Endothelial cell of hepatic sinusoid (primary cell): ENCODE data around the gene HSPA4.
"Not testable (repeated sequence)": the region's sequence is repeated elsewhere in the genome, so short reads cannot be mapped to it uniquely, and the experiment has no call there.

ENCODE experiments used
- in situ Hi-C: cut with HindIII; loops from 2 replicates; pipeline ENCODE4 v1.10.0; 2017; ENCODE audit warnings: low sequenced_read_pairs

Gene HSPA4

DNA sequence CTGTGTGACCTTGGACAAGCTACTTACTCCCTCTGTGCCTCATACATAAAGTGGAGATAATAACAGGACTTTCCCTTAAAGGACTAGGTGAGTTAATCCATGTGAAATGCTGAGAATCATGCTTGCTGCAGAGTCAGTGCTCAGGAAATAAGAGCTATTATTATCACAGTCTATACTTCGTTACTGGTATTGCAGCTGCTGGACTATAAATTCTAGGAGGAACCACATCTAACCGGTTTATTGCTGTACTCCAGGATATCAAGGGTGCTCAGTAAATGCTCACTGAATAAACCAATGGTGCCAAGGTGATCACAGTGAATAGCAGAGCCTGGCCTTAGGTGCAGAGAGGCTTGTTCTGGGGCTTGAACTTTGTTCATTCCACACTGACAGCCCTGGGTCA lies 69.3 kb downstream of the HSPA4 start:
- in situ Hi-C loops = no loop called here

DNA sequence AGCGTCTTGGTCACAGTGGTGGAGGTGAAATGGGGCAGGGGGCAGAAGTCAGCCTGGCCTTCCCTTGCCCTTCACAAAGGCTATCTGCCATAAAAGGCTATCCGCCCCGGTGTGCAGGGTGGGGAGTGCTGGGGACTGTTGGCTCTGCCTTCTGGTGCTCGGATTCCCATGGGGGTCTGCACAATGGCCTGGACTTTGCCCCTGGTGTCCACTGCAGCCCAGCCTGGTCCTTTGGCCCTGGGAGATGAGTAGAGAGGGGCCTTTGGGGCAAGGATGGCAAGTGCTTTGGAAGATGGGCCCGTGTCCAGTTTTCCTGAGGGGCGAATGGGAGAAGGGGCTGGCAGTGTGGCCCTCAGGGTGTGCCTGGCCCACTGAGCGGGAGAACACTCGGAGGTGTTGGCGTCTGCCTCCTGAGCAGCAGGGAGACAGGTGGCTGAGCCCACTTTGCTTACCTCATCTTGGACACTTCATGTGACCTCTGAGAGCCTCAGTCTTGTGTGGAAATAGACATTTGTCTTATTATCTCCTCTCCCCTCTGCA lies 69.9 kb downstream of the HSPA4 start:
- in situ Hi-C loops = no loop called here

DNA sequence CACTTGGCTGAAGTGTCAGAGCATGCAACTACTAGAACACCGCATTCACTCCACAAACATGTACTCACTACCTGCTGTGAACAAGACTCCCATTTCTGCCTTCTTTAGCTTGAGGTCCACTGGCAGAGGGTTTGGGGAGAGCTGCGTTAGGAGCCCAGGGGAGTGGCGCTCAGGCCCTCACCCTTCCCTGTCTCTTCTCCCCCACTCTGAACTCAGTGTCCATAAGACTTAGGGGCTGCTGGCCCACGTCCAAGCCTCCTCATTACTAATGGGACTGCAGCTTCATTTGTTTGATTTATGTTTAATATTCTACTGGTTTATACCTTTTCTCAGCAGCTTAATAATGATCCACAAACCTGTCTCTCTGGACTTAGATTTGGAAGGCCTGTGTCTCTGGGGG lies 70.9 kb downstream of the HSPA4 start:
- in situ Hi-C loops = no loop called here

DNA sequence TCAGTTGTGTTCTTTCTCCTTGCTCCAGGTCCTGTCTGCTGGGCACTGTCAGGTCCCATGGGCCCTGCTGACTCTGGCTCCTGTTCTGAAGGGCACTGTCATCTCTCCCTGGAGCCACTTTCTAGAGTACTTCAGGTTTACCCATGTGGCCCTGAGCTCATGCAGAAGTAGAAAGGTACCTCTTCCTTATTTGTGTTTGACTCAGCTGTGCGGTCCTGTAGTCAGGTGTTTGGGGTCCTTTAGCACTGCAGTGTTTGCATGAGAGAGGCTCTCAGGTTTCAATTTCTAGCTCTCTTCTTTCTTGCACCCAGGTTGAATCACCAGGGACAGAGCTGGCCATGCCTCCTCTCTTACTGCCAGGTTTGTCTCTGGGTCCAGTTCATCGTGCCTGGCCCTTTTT lies 71.5 kb downstream of the HSPA4 start:
- in situ Hi-C loops = no loop called here

DNA sequence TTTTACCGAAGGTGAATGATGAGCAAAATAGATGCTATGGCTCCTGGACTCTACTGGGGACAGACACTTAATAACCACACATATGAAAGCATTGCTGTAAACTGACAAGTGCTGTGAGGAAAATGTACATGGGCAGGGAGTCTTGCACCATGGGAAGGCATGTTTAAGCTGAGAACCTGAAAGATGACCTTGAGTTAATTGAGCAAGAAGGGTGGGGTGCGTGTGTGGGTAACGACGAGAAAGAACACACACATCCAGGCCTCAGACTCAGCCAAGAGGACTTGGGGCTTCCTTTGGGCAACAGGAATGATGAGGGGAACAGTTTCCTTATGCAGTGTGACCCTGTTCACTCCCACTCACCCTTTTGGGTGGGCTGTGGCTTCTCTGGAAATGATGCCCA lies 73.1 kb downstream of the HSPA4 start:
- in situ Hi-C loops = no loop called here

DNA sequence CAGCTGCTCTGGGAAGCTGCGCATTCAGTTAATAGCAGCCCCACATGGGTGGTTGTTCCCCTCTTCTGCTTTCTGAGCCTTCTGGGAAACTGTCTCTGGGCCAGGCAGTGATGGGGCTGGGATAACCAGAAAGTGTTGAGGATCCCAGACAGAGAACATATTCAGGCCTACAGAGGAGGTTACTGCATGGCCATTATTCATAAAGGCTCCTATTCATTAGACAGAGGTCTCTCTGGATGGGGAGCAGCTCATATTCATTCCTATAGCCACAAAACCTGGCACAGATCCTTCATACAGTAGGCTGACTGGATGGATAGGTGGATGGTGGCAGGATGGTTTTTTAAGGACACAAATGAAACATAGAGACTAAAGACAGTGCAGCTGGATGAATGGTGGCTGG lies 76.3 kb downstream of the HSPA4 start:
- in situ Hi-C loops = no loop called here

DNA sequence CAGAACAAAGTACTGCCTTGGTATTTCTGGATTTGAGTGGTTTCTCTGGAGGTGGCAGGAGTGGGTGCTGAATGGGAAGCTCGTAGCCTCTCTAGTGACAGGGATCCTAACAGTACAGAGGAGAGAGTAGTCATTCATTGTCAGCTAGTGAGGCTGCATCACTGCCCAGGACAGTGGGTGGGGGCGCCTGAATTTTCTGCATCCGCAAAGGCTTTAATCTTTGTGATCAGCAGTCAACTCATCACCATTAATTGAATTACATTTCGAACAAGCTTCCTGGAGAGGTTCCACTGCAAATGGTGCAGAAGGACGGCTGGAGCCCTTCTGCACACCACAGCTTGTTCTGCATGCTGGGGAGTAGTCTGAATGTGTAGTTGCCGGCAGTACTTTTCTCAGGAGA lies 77.5 kb downstream of the HSPA4 start:
- in situ Hi-C loops = no loop called here

DNA sequence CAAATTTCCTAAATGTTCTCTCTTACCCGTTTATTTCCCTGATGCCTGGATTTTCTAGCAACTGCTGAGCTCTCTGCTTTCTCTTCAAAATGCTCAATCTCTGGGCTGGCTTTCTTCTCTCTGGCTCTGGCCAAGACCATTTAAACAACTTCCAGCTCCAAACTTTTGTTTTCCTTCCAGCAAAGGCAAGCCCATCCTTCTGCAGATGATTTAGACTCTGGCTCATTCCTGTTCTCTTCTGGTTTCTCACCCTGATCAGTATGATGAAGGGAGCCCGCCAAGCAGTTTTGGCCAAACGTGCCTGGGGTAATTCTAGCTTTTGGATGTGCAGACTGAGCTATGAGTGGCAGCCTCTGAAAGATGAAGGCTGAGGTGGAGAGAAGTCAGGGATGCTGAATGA lies 78.1 kb downstream of the HSPA4 start:
- in situ Hi-C loops = no loop called here

DNA sequence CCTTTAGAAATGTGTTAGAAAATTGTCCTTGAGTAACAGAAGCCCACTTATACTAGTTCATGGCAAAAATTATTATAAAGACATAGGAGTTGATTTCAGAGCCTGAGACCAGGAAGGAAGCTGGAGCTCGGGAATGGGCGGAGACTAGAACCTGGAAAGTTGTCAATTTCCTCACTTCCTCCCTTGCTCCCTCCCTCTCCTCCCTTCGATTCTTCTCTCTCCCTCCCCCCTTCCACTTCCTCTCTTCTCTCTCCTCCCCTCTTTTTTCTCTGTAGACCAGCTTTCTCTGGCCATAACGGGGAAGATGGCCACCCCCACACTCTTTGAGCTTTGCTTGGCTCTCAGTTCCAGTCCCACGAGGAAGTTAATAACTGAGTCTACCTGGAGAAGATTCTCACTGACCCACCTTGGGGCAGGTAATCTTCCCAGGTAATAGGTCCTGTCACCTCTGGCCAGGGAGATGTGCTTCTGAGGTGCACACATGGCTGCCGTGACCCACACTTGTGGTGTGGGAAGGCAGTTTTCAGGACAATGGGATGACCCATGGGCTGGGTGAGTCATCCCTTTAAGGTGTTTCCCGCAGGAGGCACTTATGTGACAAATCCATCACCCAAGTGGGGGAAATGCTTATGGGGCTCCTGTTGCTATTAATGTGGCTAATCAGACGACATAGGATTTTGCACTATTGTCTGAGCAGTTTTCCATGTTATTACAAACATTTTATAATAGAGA lies 78.7 kb downstream of the HSPA4 start:
- in situ Hi-C loops = no loop called here

DNA sequence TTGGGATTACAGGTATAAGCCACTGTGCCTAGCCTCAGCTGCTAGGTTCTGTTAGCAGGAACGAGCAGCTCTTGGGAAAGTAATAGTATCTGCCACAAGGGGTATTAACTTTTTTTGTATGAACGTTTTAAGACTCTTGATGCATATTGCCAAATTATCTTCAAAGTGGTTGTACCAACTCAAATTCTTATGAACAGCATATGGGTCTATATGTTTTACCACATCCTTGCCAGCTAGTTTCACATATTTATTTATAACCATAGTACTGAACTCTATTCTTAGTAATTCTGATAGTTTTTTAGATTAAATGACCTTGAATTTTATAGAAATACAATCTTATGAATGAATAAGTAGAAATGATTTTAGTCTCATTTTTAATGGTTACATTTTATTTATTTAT lies 80.9 kb downstream of the HSPA4 start:
- in situ Hi-C loops = no loop called here

DNA sequence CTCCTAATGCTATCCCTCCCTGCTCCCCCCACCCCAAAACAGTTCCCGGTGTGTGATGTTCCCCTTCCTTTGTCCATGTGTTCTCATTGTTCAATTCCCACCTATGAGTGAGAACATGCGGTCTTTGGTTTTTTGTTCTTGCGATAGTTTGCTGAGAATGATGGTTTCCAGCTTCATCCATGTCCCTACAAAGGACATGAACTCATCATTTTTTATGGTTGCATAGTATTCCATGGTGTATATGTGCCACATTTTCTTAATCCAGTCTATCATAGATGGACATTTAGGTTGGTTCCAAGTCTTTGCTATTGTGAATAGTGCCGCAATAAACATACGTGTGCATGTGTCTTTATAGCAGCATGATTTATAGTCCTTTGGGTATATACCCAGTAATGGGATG lies 81.4 kb downstream of the HSPA4 start:
- in situ Hi-C loops = not testable (repeated sequence)

DNA sequence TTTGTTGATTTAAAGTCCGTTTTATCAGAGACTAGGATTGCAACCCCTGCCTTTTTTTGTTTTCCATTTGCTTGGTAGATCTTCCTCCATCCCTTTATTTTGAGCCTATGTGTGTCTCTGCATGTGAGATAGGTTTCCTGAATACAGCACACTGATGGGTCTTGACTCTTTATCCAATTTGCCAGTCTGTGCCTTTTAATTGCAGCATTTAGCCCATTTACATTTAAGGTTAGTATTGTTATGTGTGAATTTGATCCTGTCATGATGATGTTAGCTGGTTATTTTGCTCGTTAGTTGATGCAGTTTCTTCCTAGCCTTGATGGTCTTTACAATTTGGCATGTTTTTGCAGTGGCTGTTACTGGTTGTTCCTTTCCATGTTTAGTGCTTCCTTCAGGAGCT lies 85.1 kb downstream of the HSPA4 start:
- in situ Hi-C loops = not testable (repeated sequence)

DNA sequence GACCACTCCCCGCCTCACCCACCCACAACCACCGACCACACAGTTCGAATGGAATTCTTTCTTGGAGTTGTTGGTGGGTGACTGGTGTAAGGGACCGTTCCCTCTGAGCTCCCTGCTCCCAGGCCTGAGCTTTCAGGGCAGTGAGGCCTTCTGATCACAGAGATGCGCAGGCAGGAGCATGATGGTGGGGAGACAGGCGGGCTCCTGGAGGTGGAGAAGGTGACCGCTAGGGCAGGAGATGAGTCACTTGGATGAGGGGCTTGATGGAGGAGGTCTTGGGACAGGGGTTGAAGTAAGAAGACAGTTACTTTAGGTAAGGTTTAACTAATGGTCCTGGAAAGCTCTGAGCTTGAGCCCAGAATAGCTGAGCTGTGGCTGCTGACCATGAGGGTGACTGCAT lies 88.5 kb downstream of the HSPA4 start:
- in situ Hi-C loops = no loop called here

DNA sequence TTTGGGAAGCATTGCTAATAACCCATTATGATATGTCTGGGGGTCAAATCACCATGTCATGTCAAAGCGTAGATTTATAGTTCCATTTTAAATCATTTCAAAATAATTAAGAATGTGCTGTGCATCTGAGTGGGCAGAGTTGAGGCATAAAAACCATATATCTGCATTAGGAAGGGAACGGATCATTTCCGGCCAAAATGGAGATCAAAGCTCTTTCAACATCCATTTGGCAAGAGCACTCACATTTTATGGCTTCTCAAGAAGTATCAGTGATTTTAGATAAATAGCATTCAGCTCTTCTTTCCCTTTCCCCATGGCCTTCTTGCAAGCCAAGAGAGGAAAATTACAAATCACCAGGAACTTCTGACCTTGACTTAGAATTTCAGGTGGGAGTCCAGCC lies 89.9 kb downstream of the HSPA4 start:
- in situ Hi-C loops = no loop called here

DNA sequence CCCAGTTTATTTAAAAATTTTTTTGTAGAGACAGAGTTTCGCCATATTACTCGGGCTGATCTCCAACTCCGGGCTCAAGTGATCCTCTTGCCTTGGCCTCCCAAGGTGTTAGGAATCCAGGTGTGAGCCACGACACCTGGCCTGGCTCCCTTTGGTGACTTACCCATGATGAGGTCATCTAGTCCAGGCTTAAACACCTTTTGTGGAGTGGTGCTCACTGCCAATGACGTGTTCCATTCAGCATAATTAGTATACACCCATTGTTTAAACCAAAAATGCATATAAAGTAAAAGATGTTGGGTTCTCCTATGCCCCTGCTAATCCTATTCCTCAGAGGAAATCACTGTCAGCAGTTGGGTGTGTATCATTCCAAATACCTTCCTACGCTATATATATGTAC lies 91.0 kb downstream of the HSPA4 start:
- in situ Hi-C loops = no loop called here

DNA sequence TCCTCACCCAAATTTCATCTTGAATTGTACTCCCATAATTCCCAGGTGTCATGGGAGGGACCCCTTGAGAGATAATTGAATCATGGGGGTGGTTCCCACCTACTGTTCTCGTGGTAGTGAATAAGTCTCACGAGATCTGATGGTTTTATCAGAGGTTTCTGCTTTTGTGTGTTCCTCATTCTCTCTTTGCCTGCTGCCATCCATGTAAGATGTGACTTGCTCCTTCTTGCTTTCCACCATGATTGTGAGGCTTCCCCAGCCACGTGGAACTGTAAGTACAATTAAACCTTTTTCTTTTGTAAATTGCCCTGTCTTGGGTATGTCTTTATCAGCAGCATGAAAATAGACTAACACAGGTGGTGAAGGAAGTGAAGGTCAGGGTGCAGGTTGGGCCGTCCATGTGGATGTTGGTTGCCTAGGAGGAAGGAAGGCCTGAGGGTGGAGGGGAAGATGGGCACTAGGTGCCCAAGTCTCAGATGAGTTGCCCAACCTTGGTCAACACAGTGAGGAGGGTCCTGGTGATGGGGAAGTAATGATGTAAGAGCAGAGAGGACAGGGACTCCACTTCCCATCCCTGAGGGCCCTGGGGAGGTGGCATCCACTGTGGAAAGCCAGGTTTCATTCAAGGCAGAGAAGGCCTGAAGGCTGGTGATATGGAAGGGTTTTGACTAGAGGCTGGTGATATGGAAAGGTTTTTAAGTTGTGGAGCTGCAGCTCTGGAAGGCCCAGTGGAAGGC lies 92.6 kb downstream of the HSPA4 start:
- in situ Hi-C loops = no loop called here

DNA sequence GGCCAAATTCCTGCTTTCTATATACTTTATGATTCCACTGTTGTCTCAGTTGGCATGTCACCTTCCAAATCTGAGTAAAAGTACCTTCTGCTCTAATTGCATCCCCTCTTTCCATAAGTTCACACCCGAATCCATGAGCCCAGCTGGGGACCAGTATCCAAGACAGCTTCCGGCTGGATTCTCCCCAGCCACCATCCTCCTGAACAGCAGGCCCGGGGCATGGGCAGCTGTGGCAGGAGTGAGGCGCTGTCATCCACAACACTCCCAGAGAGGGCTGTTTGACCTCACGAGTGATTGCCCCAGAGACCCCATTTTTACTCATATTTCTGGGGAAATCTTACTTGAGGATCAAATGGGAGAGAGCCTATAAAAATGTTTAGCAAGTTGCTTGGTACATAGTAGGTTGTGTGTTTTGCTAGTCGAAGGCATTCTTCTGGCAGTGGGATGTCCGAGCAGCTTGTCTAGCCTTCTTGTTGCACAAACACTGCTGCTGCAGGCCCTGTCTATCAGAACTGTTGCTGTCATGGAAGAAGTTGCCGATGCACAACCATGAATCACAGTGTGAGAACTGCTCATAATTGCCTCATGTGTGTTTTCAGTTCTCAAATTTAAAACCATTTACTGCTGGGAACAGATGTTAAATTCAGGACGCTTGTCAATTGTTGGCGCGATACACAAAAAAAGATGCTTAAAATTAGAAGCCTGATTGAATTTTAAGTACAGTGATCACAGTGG lies 93.8 kb downstream of the HSPA4 start:
- in situ Hi-C loops = no loop called here

DNA sequence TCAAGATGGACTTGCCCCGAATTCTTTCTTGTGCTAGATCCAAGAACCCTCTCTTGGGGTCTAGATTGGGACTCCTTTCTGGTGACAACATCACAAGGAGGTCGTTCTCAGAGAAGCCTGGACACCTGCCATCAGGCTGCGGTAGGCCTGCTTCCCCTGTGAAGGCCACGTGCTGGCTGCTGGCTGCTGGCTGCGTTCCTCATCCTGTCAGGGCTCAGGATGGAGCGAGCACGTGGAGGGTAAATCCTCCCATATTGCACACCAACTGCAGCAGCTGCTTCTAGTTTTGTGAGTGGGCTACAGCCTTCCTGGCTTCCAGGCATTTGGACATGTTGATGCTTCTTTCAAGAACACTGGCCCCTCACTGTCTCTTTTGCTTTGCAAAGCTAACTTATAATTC lies 95.6 kb downstream of the HSPA4 start:
- in situ Hi-C loops = no loop called here

DNA sequence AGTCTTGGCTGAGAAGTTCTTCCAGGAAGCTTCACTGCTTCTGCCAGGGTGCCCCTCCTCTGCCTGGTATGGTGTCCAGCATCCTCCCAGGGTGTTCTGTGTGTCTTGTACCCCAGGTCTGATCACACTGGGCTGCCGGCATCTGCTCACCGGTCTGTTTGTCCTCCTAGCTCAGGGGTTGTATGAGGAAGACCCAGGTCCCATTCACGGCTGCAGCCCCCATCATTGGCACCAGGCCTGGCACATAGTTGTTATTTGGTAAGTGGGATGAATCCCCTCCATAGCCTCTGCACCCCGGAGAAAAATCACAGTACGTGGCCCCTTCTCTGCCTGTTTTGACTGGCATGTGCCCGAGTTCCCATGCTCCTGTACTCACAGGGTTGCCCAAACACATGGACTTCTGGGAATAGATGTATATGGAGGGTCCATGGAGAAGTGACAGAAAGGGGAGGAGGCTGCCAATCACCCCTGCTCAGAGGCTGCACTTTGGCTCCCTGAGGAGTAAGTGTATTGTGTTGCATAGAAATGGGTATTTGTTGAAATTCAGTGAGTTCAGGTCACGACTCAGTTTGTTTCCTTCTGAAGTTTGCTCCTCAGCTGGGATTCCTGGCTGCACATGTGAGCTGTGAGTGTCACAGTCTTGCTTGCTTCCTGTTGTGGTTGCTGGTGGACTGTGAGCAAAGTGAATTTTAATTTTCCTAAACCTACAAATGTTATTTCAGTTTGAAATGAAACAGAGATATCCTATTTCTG lies 96.2 kb downstream of the HSPA4 start:
- in situ Hi-C loops = no loop called here

DNA sequence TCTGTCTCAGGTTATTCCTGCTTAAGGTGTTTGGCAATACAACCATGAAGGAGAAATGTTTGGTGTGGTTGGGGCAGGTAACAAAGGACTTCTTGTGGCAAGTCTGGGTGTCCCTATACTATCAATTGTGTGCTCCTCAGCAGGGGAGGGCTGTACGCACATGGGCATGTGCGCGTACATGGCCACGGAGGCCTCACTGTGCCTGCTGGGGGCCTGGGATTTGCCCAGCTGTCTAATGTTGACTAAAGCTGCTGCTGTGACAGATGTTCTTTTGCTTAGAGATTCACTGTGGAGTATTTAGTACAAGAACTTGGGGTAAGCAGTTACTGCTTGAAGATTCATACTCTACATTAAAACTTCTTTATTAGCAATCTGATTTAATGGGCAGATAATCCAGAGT lies 97.5 kb downstream of the HSPA4 start:
- in situ Hi-C loops = no loop called here
